ENCODE measurements around the gene DNPH1. TPM values are rescaled to one million over a fixed set of nuclear protein-coding genes. Genes with fewer than 3 reads are reported as not detected.
A peak's percentile ranks its signal among the peaks of the same experiment; 100 is the strongest.

DNPH1 gene
- total RNA-seq, 2 donors from 2014 or later = 15.0 to 32.5 TPM

GRCh38 chr6:43183441-43183840 lies 45.8 kb downstream of the DNPH1 start:
- no peak for DNase-seq (ENCODE audit: low spot score)
- H3K36me3 Mint-ChIP-seq = peaks cover 7% of the 10 kb centered on the region
- peak overlapping the region; percentile 85 to 89 for H3K27ac Mint-ChIP-seq
- no peak for ATAC-seq
- H3K4me1 Mint-ChIP-seq (ENCODE audit: low read depth in 2 of 2) = peaks cover 30 to 41% of the 10 kb centered on the region in 2 donors
- H3K27me3 Mint-ChIP-seq = no peaks in the 10 kb centered on the region
- H3K4me3 Mint-ChIP-seq = peak overlapping the region; percentile 99
- H3K9me3 Mint-ChIP-seq = no peaks in the 10 kb centered on the region

DNA sequence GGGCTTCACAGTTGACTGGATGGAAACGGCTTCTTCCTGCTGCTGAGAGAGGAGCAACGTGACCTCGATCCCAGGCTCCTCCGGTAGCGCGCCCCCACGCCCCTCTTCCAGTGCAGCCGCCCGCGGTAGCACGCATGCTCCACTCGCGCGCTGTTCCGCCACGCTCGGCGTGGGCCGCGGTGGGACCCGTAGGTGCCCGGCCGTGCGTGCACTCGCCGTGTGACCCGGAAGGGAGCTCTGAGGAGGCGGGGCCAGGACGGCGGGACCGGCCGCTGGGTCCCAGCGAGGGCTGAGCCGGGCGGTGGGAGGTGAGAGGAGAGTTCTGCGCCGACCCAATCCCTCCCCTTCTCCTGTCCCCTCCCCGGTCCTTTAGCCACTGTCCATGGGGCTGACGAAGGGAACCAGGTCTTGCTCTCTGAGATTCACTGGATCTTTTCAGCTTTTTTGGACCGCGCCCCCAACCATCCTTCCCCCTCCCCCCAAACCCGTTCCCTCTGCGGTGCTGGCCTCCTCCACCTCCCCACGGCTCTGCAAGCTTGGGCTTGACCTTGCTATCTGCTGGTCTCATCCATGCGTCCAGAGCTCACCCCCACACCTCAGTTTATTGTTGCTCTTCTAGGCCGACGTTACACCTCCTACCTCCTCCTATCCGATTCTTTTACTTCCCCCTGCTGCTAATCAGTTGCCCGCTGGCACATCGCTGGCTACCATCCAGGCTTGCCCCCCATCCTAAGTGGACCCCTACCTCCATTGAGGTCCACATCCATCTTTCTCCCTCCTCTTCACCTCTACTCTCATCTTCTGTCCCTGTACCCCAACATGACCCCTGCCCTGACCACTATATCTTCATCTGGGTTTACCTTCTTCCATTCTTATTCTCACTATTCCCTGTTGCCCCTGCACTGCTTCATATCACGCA lies 47.1 kb downstream of the DNPH1 start, which contains the start of gene CUL9:
CUL9 (plus strand) TSS at position 255 of the 919 bp plus-strand sequence. CDS start 2,115 bp downstream, outside the sequence.
- Mint-ChIP-seq H3K4me1 (ENCODE audit: low read depth in 2 of 2) (peaks cover 30 to 41% of the 10 kb centered on the region in 2 donors), H3K4me3 (peak within 1 kb of the TSS; percentile 99), H3K36me3 (peaks cover 7% of the 10 kb centered on the region), H3K27ac (peak within 1 kb of the TSS; percentile 85 to 89), H3K9me3 (no peaks in the 10 kb centered on the region), H3K27me3 (no peaks in the 10 kb centered on the region)
- ATAC-seq = peak; percentile 98 to 99
- peak; percentile 88 for DNase-seq (ENCODE audit: low spot score)

GRCh38 chr6:43181621-43181941 lies 47.7 kb downstream of the DNPH1 start:
- H3K27ac Mint-ChIP-seq = peak overlapping the region; percentile 85 to 89
- no peaks in the 10 kb centered on the region for H3K27me3 Mint-ChIP-seq
- ATAC-seq (no peak), DNase-seq (ENCODE audit: low spot score) (no peak)
- H3K36me3 Mint-ChIP-seq = peaks cover 7% of the 10 kb centered on the region
- no peaks in the 10 kb centered on the region for H3K9me3 Mint-ChIP-seq
- peak overlapping the region; percentile 99 for H3K4me3 Mint-ChIP-seq
- H3K4me1 Mint-ChIP-seq (ENCODE audit: low read depth in 2 of 2) = peaks cover 30 to 41% of the 10 kb centered on the region in 2 donors

DNA sequence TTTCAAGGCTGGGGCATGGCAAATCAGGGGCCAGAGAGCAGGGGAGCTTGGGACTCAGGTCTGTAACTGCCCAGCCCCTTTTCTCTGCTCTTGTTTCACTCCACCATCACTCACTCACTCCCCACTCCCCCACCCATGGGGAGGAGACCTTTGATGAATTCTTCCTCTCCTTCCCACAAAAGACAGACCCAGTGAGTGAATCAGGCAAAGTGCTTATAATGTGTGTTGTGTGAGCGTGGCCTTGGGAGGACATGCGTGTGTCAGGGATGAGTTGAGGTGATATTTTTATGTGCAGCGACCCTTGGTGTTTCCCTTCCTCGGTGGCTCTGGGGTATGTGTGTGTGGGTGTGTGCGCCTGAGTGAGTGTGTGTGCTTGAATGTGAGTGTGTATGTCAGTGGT lies 48.3 kb downstream of the DNPH1 start:
- Mint-ChIP-seq H3K27ac (peak overlapping the region; percentile 85 to 89), H3K27me3 (no peaks in the 10 kb centered on the region), H3K36me3 (peaks cover 7% of the 10 kb centered on the region), H3K9me3 (no peaks in the 10 kb centered on the region), H3K4me3 (peak overlapping the region; percentile 99), H3K4me1 (ENCODE audit: low read depth in 2 of 2) (peaks cover 34 to 45% of the 10 kb centered on the region in 2 donors)
- ATAC-seq = no peak
- DNase-seq (ENCODE audit: low spot score) = no peak

DNA sequence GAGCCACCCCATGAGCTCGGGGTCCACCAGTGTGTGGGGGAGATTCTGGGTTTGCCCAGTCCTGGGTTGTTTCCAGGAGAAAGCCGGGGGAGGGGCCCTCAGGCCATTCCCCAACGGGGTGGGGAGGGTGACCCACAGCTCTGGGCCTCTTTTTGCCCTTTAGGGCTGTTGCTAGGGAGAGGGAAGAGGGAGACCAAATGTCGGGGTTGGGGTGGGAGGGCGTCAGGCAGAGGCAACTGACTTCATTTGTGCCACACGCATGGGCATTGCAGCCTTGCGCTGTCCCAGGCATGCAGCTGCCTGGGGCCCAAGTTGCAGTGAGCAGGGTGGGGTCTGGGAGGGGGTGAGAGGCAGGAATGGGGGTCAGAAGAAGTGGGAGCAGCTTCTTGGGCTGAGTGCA lies 49.2 kb downstream of the DNPH1 start:
- DNase-seq (ENCODE audit: low spot score) (no peak), ATAC-seq (no peak)
- Mint-ChIP-seq H3K4me1 (ENCODE audit: low read depth in 2 of 2) (peaks cover 37 to 50% of the 10 kb centered on the region in 2 donors), H3K27ac (no peak overlapping the region), H3K4me3 (no peak overlapping the region), H3K9me3 (no peaks in the 10 kb centered on the region), H3K36me3 (peaks cover 9% of the 10 kb centered on the region), H3K27me3 (no peaks in the 10 kb centered on the region)

DNA sequence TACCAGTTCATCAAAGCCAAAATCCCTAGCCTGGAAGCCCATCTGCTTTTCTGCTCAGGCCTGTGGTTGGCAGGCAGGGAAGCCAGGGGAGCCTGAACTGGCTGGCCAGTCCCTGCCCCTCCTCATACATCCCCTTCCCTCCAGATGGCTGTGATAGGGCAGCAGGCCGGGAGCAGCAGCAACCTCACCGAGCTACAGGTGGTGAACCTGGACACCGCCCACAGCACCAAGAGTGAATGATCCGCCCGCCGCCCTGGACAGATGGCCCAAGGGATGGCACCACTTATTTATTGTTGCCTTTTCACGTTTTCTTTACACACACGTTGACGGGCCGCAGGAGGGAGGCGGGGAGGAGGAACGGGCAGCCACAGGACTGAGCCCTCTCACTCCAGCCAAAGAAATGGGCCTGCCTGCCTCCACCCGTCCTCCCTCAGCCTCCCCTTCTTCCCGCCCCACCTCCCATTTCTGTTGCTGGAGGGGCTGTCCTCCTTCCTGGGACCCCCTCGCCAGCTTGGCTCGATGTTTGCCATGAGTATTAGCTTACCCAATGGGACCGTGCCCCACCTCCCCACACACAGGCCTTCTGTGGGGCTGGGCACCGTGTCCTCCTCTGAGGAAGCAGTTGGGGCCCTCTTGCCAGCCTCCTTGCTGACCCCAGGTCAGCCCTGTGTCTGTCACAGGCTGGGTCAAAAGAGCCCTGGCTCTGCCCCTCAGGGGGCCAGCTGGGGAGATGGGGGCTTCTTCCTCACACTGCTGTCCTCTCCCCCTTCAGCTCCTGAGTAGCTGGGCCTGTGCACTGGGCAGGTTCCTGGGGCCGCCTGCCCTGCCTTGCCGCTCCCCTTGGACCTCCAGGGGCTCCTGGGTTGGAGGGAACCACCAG lies 50.1 kb downstream of the DNPH1 start:
- Mint-ChIP-seq H3K27ac (peak overlapping the region in 1 of 2 donors; percentile 41), H3K4me3 (no peak overlapping the region), H3K27me3 (no peaks in the 10 kb centered on the region), H3K36me3 (peaks cover 13% of the 10 kb centered on the region), H3K9me3 (no peaks in the 10 kb centered on the region), H3K4me1 (ENCODE audit: low read depth in 2 of 2) (peaks cover 35 to 47% of the 10 kb centered on the region in 2 donors)
- ATAC-seq = no peak
- DNase-seq (ENCODE audit: low spot score) = no peak

GRCh38 chr6:43178150-43178549 lies 51.1 kb downstream of the DNPH1 start:
- H3K36me3 Mint-ChIP-seq = peaks cover 13% of the 10 kb centered on the region
- DNase-seq (ENCODE audit: low spot score) (no peak), ATAC-seq (no peak)
- H3K27me3 Mint-ChIP-seq = no peaks in the 10 kb centered on the region
- peak overlapping the region in 1 of 2 donors; percentile 41 for H3K27ac Mint-ChIP-seq
- no peak overlapping the region for H3K4me3 Mint-ChIP-seq
- H3K9me3 Mint-ChIP-seq = no peaks in the 10 kb centered on the region
- H3K4me1 Mint-ChIP-seq (ENCODE audit: low read depth in 2 of 2) = peaks cover 38 to 45% of the 10 kb centered on the region in 2 donors

GRCh38 chr6:43176423-43176786 lies 52.9 kb downstream of the DNPH1 start:
- peak overlapping the region; percentile 98 to 99 for H3K27ac Mint-ChIP-seq
- peaks cover 6% of the 10 kb centered on the region for H3K36me3 Mint-ChIP-seq
- no peak for ATAC-seq
- peak overlapping the region; percentile 79 for H3K4me3 Mint-ChIP-seq
- H3K9me3 Mint-ChIP-seq = no peaks in the 10 kb centered on the region
- no peaks in the 10 kb centered on the region for H3K27me3 Mint-ChIP-seq
- peaks cover 39 to 44% of the 10 kb centered on the region in 2 donors for H3K4me1 Mint-ChIP-seq (ENCODE audit: low read depth in 2 of 2)
- DNase-seq (ENCODE audit: low spot score) = no peak

- H3K36me3 Mint-ChIP-seq = peaks cover 6% of the 10 kb centered on the region
- peak overlapping the region; percentile 79 for H3K4me3 Mint-ChIP-seq
- H3K4me1 Mint-ChIP-seq (ENCODE audit: low read depth in 2 of 2) = peaks cover 38 to 41% of the 10 kb centered on the region in 2 donors
- ATAC-seq = no peak
- H3K27me3 Mint-ChIP-seq = no peaks in the 10 kb centered on the region
- no peaks in the 10 kb centered on the region for H3K9me3 Mint-ChIP-seq
- H3K27ac Mint-ChIP-seq = peak overlapping the region; percentile 98 to 99
- DNase-seq (ENCODE audit: low spot score) = no peak
These were observed 53.4 kb downstream of the DNPH1 start for GRCh38 chr6:43175676-43176422.

Other genes with a start within 250 kb of the DNPH1 start
- 10 to 100 TPM; 38.9 to 47.8 TPM for gene PPP2R5D, start 244.9 kb downstream of the DNPH1 start, total RNA-seq
- 10 to 100 TPM; 55.7 to 77.8 TPM for gene MEA1, start 215.5 kb downstream of the DNPH1 start, total RNA-seq
- gene KLHDC3, start 215.2 kb downstream of the DNPH1 start, total RNA-seq = 10 to 100 TPM; 59.6 to 60.8 TPM
- gene RRP36, start 207.9 kb downstream of the DNPH1 start, total RNA-seq = 10 to 100 TPM; 86.9 to 96.5 TPM
- gene CUL7, start 175.6 kb downstream of the DNPH1 start, total RNA-seq = 1 to 10 TPM; 8.3 to 9.8 TPM
- gene MRPL2, start 170.0 kb downstream of the DNPH1 start, total RNA-seq = 10 to 100 TPM; 41.7 to 59.6 TPM
- 10 to 100 TPM; 12.3 to 13.0 TPM for gene KLC4, start 169.8 kb downstream of the DNPH1 start, total RNA-seq
- gene PTK7, start 153.2 kb downstream of the DNPH1 start, total RNA-seq = 1 to 10 TPM; 1.2 to 4.1 TPM
- gene SRF, start 58.2 kb downstream of the DNPH1 start, total RNA-seq = 10 to 100 TPM; 56.8 to 70.4 TPM
- 10 to 100 TPM; 41.5 to 85.8 TPM for gene CUL9, start 47.3 kb downstream of the DNPH1 start, total RNA-seq
- under 1 TPM; 0.75 to 0.81 TPM for gene TTBK1, start 14.0 kb upstream of the DNPH1 start, total RNA-seq
- not detected for gene SLC22A7, start 68.8 kb upstream of the DNPH1 start, total RNA-seq
- gene CRIP3, start 79.3 kb upstream of the DNPH1 start, total RNA-seq = 1 to 10 TPM in 1 of 2 donors, not detected in 1; 2.0 TPM
- 10 to 100 TPM in 1 of 2 donors, 1 to 10 TPM in 1; 6.4 to 11.3 TPM for gene ZNF318, start 140.2 kb upstream of the DNPH1 start, total RNA-seq
- gene ABCC10, start 198.1 kb upstream of the DNPH1 start, total RNA-seq = 10 to 100 TPM; 41.8 to 82.9 TPM
- gene DLK2, start 226.1 kb upstream of the DNPH1 start, total RNA-seq = under 1 TPM in 1 of 2 donors, not detected in 1; 0.14 TPM
- 10 to 100 TPM; 44.6 to 80.4 TPM for gene TJAP1, start 248.1 kb upstream of the DNPH1 start, total RNA-seq